Jurkat, Clone E6-1 (cell line): ENCODE measurements around the gene TMX2.
"Not testable (repeated sequence)": the region's sequence is repeated elsewhere in the genome, so short reads cannot be mapped to it uniquely, and the experiment has no call there.

ENCODE experiments used
- DNase-seq: peaks from one replicate; pipeline ENCODE4 v3.0.0-alpha.2; 2011; ENCODE audit warnings: low read depth, low spot score
- H3K4me3 ChIP-seq: 2 replicates; pipeline ENCODE4 v1.5.1; 2011; ENCODE audit warnings: mild to moderate bottlenecking, low read length, control low read depth, moderate library complexity

Gene TMX2

GRCh38 chr11:57711414-57712255, 758 bp upstream of the TMX2 start, which contains the start of gene MED19:
Gene MED19 (minus strand): TSS chr11:57712215. CDS start chr11:57712179, 36 bp downstream.
- peak within 1 kb of the TSS; percentile 100 for H3K4me3 ChIP-seq
- DNase-seq, result peak; percentile 56

- DNase-seq, result no peak
- H3K4me3 ChIP-seq, result peak overlapping the region; percentile 100
Observed at GRCh38 chr11:57713835-57714234, 1.4 kb downstream of the TMX2 start.

- DNase-seq, H3K4me3 ChIP-seq: not testable (repeated sequence)
Observed at GRCh38 chr11:57716726-57717125, 4.3 kb downstream of the TMX2 start.

- no peak overlapping the region for H3K4me3 ChIP-seq
- DNase-seq, result no peak
Observed at GRCh38 chr11:57727185-57727584, 14.8 kb downstream of the TMX2 start.

GRCh38 chr11:57728829-57729228, 16.4 kb downstream of the TMX2 start:
- no peak for DNase-seq
- no peak overlapping the region for H3K4me3 ChIP-seq

- no peak overlapping the region for H3K4me3 ChIP-seq
- no peak for DNase-seq
Observed at GRCh38 chr11:57729479-57729878, 17.1 kb downstream of the TMX2 start.

- H3K4me3 ChIP-seq, result no peak overlapping the region
- DNase-seq, result no peak
Observed at GRCh38 chr11:57732661-57733060, 20.3 kb downstream of the TMX2 start.

GRCh38 chr11:57735619-57736298, 23.4 kb downstream of the TMX2 start:
- no peak for DNase-seq
- no peak overlapping the region for H3K4me3 ChIP-seq

- peak; percentile 98 for DNase-seq
- H3K4me3 ChIP-seq, result peak within 1 kb of the TSS; percentile 97
Observed at GRCh38 chr11:57741132-57742086, 29.0 kb downstream of the TMX2 start, which contains the start of gene SELENOH. Gene SELENOH (plus strand): TSS chr11:57741491. CDS start chr11:57741596, 105 bp downstream.

GRCh38 chr11:57742087-57742452, 29.7 kb downstream of the TMX2 start:
- H3K4me3 ChIP-seq, result peak overlapping the region; percentile 97
- no peak for DNase-seq

- no peak for DNase-seq
- H3K4me3 ChIP-seq, result no peak overlapping the region
Observed at GRCh38 chr11:57744357-57744756, 32.0 kb downstream of the TMX2 start.

GRCh38 chr11:57745206-57745605, 32.8 kb downstream of the TMX2 start:
- no peak for DNase-seq
- H3K4me3 ChIP-seq, result no peak overlapping the region

- H3K4me3 ChIP-seq, result no peak overlapping the region
- DNase-seq, result no peak
Observed at GRCh38 chr11:57746920-57747319, 34.5 kb downstream of the TMX2 start.

GRCh38 chr11:57751176-57751575, 38.8 kb downstream of the TMX2 start:
- DNase-seq, result no peak
- H3K4me3 ChIP-seq, result no peak overlapping the region

GRCh38 chr11:57751676-57752253, 39.4 kb downstream of the TMX2 start, which contains the start of gene BTBD18:
Gene BTBD18 (minus strand): TSS chr11:57751819. CDS start chr11:57751188, 631 bp downstream.
- no peak for DNase-seq
- H3K4me3 ChIP-seq, result no peak within 1 kb of the TSS

GRCh38 chr11:57752954-57753353, 40.6 kb downstream of the TMX2 start:
- no peak overlapping the region for H3K4me3 ChIP-seq
- DNase-seq, result no peak

- no peak for DNase-seq
- H3K4me3 ChIP-seq, result no peak overlapping the region
Observed at GRCh38 chr11:57758174-57758573, 45.8 kb downstream of the TMX2 start.

- no peak within 1 kb of the TSS for H3K4me3 ChIP-seq
- DNase-seq, result no peak
Observed at GRCh38 chr11:57761301-57762234, 49.2 kb downstream of the TMX2 start, which contains the start of gene CTNND1. Gene CTNND1 (plus strand): TSS chr11:57761802. CDS start chr11:57791479, 29,677 bp downstream.
